IPS DF 6.9 (cell line): Measurements from ENCODE around the gene TEK.

ENCODE experiments used
- DNase-seq: peaks from one replicate; pipeline ENCODE4 v3.0.0-alpha.2; 2013; ENCODE audit warnings: low read depth, low spot score
- H3K27ac ChIP-seq: one replicate; pipeline ENCODE4 v1.5.1; 2013; ENCODE audit warnings: low read length, control low read depth
- H3K27me3 ChIP-seq: 2 replicates; pipeline ENCODE4 v1.6.1; 2013; ENCODE audit warnings: mild to moderate bottlenecking, low read length; ENCODE audit not compliant: control insufficient read depth, insufficient read depth
- H3K36me3 ChIP-seq: 2 replicates; pipeline ENCODE4 v1.6.1; 2013; ENCODE audit warnings: low read length; ENCODE audit not compliant: control insufficient read depth, insufficient read depth
- H3K4me1 ChIP-seq: 2 replicates; pipeline ENCODE4 v1.6.1; 2013; ENCODE audit warnings: low read length; ENCODE audit not compliant: control insufficient read depth, insufficient read depth
- H3K4me3 ChIP-seq: 2 replicates; pipeline ENCODE4 v1.5.1; 2013; ENCODE audit warnings: mild to moderate bottlenecking, low read length
- H3K9me3 ChIP-seq: 2 replicates; pipeline ENCODE4 v1.6.1; 2013; ENCODE audit warnings: low read length, inconsistent platforms; ENCODE audit not compliant: control insufficient read depth, insufficient read depth
- WGBS: extraction: QIAGEN DNeasy Blood & Tissue Kit; methylation state at CpG from one replicate; pipeline ENCODE4 v1.1.7; 2013; ENCODE audit warnings: mixed read lengths, missing lambda C conversion rate; ENCODE audit not compliant: insufficient read length, insufficient coverage; 5-methylcytosine and 5-hydroxymethylcytosine counted together

Gene TEK

DNA sequence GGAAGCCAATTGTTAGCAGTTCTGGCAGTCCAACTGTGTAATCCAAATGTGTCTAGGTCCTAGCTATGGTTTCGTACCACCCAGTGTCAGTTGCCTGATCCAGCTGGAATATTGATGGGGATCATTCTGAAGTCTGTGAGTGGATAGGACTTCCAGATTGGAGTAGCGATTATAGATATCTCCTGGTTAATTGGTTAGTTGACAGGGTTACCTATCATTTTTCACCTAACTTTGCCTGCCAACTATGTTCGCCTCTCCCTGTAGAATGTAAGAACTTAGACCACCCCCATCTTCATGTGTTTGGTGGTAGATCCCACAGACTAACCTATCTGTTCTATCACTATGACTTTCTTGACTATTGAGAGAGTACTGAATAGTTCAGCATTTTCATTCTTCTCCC, 59.9 kb downstream of the TEK start:
- no peak for DNase-seq
- H3K9me3 ChIP-seq, result no peaks in the 10 kb centered on the region
- WGBS, result no CpG with 5 or more reads among the region's 3 CpGs
- H3K4me3 ChIP-seq, result no peak overlapping the region
- no peaks in the 10 kb centered on the region; the same call in 1 of the 2 replicates for H3K4me1 ChIP-seq
- peaks cover 2% of the 10 kb centered on the region; the same call in 1 of the 2 replicates for H3K36me3 ChIP-seq
- H3K27me3 ChIP-seq, result no peaks in the 10 kb centered on the region
- H3K27ac ChIP-seq, result no peak overlapping the region

DNA sequence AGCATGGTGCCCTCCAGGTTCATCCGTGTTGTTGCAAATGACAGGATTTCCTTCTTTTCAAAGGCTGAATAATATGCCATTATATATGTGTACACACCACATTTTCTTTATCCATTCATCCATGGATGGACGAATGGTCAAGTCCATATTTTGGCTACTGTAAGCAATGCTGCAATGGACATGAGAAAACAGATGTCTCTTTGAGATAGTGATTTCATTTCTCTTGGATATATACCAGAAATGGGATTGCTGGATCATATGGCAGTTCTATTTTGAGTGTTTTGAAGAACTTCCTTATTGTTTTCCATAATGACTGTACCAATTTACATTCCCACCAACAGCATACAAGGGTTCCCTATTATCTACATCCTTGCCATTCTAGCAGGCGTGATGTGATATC, 67.9 kb downstream of the TEK start:
- WGBS, result no CpG with 5 or more reads among the region's 3 CpGs
- no peak overlapping the region for H3K4me3 ChIP-seq
- H3K4me1 ChIP-seq, result no peaks in the 10 kb centered on the region; the same call in 1 of the 2 replicates
- no peaks in the 10 kb centered on the region for H3K27me3 ChIP-seq
- DNase-seq, result no peak
- peaks cover 2% of the 10 kb centered on the region; the same call in 1 of the 2 replicates for H3K36me3 ChIP-seq
- H3K27ac ChIP-seq, result no peak overlapping the region
- no peaks in the 10 kb centered on the region for H3K9me3 ChIP-seq

DNA sequence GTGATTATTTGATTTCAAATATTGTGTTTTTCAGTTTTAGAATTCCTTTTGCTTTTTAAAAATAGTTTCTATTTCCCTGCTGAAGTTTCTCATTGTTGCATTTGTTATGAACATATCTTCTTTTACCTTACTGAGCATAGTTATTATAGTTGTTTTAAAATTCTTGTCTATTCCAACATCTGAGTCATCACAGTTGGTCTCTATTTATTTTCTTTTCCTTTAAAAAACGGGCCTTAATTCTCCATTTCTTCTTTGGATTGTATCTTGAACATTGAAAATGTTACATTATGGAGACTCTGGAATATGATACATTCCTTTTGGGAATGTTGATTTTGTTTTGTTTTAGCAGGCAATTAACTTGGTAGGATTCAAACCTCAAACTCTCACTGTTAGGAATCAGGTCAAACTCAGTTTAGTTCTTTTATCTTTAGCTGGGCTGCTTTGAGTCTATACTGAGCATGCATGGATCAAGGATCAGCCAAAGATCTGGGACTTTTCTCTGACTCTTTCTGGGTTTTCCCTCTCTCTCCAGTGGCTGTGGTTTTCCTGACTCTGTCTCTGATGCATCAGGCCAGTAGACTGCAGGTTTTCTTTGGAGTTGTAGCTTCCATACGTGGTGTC, 70.3 kb downstream of the TEK start:
- no peak overlapping the region for H3K27ac ChIP-seq
- DNase-seq, result no peak
- no CpG with 5 or more reads among the region's 2 CpGs for whole genome bisulfite sequencing
- H3K9me3 ChIP-seq, result no peaks in the 10 kb centered on the region
- H3K27me3 ChIP-seq, result no peaks in the 10 kb centered on the region
- H3K4me1 ChIP-seq, result no peaks in the 10 kb centered on the region
- H3K4me3 ChIP-seq, result no peak overlapping the region
- H3K36me3 ChIP-seq, result no peaks in the 10 kb centered on the region

DNA sequence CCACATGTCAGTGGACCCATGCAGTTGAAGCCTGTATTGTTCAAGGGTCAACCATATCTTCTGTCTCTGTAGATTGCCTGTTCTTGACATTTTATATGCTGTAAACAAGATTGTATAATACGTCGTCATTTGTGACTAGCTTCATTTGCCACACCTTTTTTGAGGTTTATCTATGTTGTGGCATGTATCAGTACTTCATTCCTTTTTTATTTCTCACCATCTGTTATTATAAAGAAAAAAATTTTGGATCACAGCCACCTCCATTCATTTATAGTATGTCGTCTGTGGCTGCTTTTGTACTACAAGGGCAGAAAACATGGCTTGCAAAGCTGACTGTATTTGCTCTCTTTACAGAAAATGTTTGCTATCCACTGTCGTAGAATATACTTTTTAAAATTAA, 72.4 kb downstream of the TEK start:
- H3K9me3 ChIP-seq, result no peaks in the 10 kb centered on the region
- H3K27me3 ChIP-seq, result no peaks in the 10 kb centered on the region
- WGBS, result no CpG with 5 or more reads among the region's 4 CpGs
- no peaks in the 10 kb centered on the region for H3K36me3 ChIP-seq
- H3K4me3 ChIP-seq, result no peak overlapping the region
- DNase-seq, result no peak
- H3K4me1 ChIP-seq, result no peaks in the 10 kb centered on the region
- H3K27ac ChIP-seq, result no peak overlapping the region

DNA sequence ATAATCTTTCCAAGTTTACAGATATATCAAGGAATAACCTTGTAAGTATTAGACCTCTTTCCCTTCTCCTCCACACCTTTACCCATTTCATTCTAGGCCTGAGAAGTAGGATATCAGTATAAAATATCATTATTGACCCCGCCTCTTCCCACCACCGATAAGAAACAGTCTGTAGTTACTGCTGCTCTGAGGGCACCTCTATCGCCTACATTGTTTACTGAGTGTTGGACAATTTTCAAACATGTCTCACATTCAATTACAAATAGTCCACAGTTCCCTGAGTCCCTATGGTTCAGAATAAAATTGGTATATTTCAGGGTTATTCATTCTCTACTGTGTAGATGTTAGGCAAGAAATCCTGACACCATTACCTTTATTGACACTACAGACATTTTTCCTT, 73.4 kb downstream of the TEK start:
- DNase-seq, result no peak
- H3K4me3 ChIP-seq, result no peak overlapping the region
- no peaks in the 10 kb centered on the region for H3K9me3 ChIP-seq
- WGBS, result no CpG with 5 or more reads among the region's 3 CpGs
- no peaks in the 10 kb centered on the region for H3K36me3 ChIP-seq
- H3K4me1 ChIP-seq, result no peaks in the 10 kb centered on the region
- no peaks in the 10 kb centered on the region for H3K27me3 ChIP-seq
- no peak overlapping the region for H3K27ac ChIP-seq

DNA sequence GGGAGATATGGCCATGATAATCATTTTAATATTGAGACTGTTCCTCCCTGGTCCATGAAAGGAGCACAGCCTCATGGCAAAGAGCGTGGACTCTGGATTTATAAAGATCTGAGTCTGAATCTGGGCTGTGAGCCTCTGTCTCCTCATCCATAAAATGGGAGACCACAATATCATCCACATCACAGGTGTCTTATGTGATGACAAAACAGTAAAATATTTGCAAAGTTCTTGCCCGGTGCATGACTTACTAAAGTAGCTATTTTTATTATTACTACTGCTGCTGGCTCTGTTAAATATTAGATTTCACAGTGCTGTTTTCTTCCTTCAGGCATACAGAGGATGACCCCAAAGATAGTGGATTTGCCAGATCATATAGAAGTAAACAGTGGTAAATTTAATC, 74.1 kb downstream of the TEK start:
- WGBS, result no CpG with 5 or more reads among the region's 2 CpGs
- H3K4me1 ChIP-seq, result no peaks in the 10 kb centered on the region

DNA sequence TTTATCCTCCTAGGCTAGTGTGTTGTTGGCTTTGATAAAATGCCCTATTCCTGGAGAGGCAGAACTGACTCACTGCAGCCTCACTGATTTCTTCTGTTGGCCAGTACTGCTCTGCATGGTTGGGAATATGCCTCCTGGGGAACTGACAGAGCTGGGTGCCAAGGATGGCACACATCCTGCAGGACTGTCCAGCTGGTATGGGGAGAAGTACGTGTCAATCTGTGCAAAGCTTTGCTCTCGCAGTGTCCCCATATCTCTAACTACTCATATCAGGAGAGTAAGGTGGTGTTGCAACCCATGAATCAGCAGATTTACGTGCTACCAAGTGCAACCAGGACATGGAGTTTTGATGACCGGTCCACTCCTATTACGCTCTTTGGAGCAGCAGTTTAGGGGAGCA, 74.7 kb downstream of the TEK start:
- Histone ChIP-seq H3K9me3 (no peaks in the 10 kb centered on the region), H3K27me3 (no peaks in the 10 kb centered on the region), H3K4me3 (no peak overlapping the region), H3K4me1 (no peaks in the 10 kb centered on the region), H3K27ac (no peak overlapping the region), H3K36me3 (no peaks in the 10 kb centered on the region)
- WGBS, result no CpG with 5 or more reads among the region's 5 CpGs
- DNase-seq, result no peak

More for the DNA sequence above, 74.1 kb downstream of the TEK start:
- H3K9me3 ChIP-seq, result no peaks in the 10 kb centered on the region
- H3K27ac ChIP-seq, result no peak overlapping the region
- no peak overlapping the region for H3K4me3 ChIP-seq
- no peaks in the 10 kb centered on the region for H3K27me3 ChIP-seq
- no peaks in the 10 kb centered on the region for H3K36me3 ChIP-seq
- no peak for DNase-seq

DNA sequence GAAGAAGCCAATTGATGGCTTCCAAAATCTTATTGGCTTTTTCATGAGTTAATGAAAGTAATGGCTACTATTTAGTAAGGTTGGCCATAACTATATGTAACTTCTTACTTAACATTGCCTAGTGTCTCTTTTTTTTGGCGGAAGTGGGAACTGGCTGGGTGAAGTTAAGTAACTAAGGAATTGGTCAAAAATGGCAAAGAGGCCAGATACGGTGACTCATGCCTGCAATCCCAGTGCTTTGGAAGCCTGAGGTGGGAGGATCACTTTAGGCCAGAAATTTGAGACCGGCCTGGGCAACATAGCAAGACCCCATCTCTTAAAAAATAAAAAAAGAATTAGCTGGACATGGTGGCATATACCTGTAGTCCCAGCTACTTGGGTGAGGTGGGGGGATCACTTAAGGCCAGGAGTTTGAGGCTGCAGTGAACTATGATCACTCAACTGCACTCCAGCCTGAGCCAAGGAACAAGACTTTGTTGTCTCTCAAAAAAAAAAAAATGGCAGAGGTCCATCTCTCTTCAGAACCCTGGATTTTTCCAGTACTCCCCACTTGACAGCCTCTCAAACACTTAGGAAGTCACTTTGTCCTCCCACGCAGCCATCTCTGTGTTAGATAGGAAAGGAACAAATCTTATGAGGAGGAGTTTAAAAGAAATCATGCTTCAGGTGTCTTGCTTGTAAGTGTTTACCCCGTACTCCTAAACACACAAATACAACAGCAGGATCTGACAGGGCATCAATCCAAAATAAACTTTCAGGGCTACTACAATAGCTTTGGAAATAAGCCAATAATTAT, 75.7 kb downstream of the TEK start:
- Histone ChIP-seq H3K4me3 (no peak overlapping the region), H3K36me3 (no peaks in the 10 kb centered on the region), H3K9me3 (no peaks in the 10 kb centered on the region), H3K27me3 (no peaks in the 10 kb centered on the region), H3K27ac (no peak overlapping the region), H3K4me1 (no peaks in the 10 kb centered on the region)
- DNase-seq, result no peak
- WGBS, result no CpG with 5 or more reads among the region's 5 CpGs

DNA sequence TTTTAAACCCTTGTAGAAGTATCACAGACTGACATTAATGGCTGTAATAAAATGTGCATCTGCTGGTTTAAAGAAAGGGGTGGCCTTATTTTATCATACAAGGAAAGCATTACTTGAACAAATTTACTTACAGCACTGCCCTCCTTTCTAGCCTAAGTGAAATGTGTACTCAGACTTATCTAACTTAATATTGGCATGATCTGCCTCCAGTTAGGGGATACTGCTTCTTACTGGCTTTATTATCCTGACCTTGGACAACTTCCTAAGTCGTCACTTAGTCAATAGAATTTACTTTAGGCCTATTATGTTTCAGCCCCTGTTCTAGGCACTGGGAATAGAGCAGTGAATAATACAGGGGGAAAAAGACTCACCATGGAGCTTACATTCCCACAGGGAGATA, 79.4 kb downstream of the TEK start:
- no peaks in the 10 kb centered on the region for H3K27me3 ChIP-seq
- no CpG with 5 or more reads among the region's 1 CpG for WGBS
- no peaks in the 10 kb centered on the region for H3K36me3 ChIP-seq
- no peak overlapping the region for H3K4me3 ChIP-seq
- no peak overlapping the region for H3K27ac ChIP-seq
- no peaks in the 10 kb centered on the region for H3K4me1 ChIP-seq
- H3K9me3 ChIP-seq, result no peaks in the 10 kb centered on the region
- DNase-seq, result no peak

DNA sequence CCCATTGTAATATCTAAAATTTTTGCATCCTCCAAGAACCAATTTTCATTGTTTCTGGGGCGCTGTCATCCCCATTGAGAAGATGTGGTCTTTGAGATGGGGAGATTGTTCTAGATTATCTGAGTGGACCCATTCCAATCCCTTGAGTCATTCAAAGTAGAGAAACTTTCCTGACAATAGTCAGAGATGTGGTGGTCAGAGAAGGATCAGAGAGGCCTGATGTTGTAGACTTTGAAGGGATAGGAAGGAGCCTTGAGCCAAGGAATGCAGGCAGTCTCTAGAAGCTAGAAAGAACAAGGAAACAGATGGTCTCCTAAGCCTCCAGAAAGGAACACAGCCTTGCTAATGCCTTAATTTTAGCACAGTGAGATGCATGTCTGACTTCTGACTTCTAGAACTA, 80.4 kb downstream of the TEK start:
- H3K27me3 ChIP-seq, result no peaks in the 10 kb centered on the region
- H3K9me3 ChIP-seq, result no peaks in the 10 kb centered on the region
- H3K36me3 ChIP-seq, result no peaks in the 10 kb centered on the region
- no peak for DNase-seq
- no CpG with 5 or more reads among the region's 1 CpG for WGBS
- no peaks in the 10 kb centered on the region for H3K4me1 ChIP-seq
- H3K27ac ChIP-seq, result no peak overlapping the region
- no peak overlapping the region for H3K4me3 ChIP-seq
